ENCODE results near the gene COQ3. TPM values are rescaled to one million over a fixed set of nuclear protein-coding genes. Genes with fewer than 3 reads are reported as not detected.

Gene COQ3
- total RNA-seq, 1 experiment from 2014 or later, result 21.5 TPM

DNA sequence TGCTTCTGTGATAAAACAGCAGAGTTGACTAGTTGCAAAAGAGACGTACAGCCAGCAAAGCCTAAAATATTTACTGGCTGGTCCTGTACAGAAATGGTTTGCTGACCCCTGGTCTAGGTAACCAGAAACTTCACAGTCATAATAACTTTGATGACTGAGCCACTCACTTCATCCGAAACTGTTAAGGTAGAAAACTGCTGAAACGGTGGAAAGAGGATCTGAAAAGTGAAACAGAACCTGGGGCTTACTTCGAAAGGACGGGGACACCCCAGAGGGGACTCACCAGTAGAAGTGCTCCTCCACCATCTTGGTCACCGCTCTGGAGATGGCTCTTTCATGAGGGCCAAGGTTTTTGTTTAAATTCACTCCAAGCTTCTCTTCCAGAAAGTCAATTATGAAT is 60.9 kb downstream of the COQ3 start:
- no peak for DNase-seq (ENCODE audit: low spot score)

GRCh38 chr6:99331531-99331930 is 62.5 kb downstream of the COQ3 start:
- no peak for DNase-seq (ENCODE audit: low spot score)

DNA sequence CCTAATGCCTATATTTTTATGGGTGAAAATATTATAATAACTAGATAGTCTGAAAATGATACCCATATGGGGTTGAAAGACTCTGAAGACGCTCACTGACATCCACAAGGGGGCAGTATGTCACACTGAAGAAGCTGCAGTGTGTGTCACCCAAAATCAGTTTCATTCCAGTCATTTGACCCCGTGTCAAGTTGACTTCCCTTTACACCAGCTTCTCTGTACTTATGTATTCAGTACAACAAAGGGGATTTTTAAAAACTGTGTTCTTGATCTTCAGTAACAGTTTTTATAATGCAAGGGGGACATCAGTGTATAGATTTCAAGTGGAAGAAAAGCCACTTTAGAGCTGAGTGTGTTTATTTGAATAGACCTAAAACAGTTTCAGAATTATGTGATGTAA is 63.8 kb downstream of the COQ3 start:
- DNase-seq (ENCODE audit: low spot score), result peak; percentile 37

- DNase-seq (ENCODE audit: low spot score), result no peak
Observed at GRCh38 chr6:99324996-99325395, 69.0 kb downstream of the COQ3 start.

Other genes with a start within 250 kb of the COQ3 start
- 6.0 and 13.0 TPM in 2 replicates for gene FAXC, start 44.5 kb downstream of the COQ3 start, total RNA-seq (2014; rRNA removed; shearing (Covaris generic))
- gene PNISR, start 31.1 kb upstream of the COQ3 start, total RNA-seq (2014; rRNA removed; shearing (Covaris generic)), result 22.4 and 22.9 TPM in 2 replicates
- gene USP45, start 121.2 kb upstream of the COQ3 start, total RNA-seq (2014; rRNA removed; shearing (Covaris generic)), result 5.6 and 7.7 TPM in 2 replicates
- 77.1 and 94.4 TPM in 2 replicates for gene CCNC, start 174.5 kb upstream of the COQ3 start, total RNA-seq (2014; rRNA removed; shearing (Covaris generic))
- gene PRDM13, start 212.6 kb upstream of the COQ3 start, total RNA-seq (2014; rRNA removed; shearing (Covaris generic)), result not detected in 2 replicates

Data from H4 (cell line).